Measurements from ENCODE around the gene CEMP1.

DNA sequence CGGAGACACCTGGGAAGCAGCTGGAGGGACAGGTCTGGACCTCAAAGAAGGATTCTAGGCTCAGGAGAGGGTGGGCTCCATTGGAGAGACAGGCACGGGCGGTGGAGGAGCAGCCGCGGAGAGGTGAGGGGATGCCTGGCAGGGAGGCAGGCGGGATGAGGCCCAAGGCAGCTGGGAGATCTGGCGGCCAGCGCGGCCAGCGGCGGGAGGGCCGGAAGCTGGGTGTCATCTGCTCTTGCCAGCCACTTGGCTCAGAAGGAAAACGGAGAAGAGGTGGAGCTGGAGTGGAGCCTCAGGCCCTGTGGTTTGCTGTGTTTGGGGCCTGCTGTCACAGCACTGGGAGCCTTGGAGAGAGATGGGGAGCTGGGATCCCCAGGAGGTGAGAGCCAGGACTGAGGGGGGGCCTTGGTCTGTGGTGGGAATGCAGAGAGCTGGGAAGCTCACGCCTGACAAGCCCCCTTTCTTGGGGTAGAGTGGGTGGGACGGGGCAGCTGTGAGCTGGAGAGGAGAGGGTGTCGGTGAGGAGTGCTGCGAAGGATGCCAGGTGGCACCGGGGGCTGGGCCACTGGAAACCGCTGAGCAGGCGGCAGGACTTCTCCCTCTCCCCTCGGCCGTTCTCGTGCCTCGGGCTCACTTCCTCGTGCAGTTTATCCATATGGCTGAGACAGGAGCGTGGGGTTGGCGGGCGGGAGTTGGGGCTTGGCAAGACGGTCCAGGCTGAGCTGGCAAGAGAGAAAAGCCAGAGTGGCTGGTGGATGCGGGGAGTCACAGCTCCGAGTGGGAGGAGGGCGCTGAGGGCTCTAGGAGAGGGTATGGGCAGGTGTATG lies 48.3 kb downstream of the CEMP1 start:
- no peak for TF ChIP-seq CTCF (conservative IDR thresholded peaks at IDR 0.05; ENCODE audit: low read depth, low read length)
- TF ChIP-seq EZH2 (IDR thresholded peaks at IDR 0.05; ENCODE audit: borderline replicate concordance, low read depth, low read length, poor library complexity, severe bottlenecking): no peak
